Central memory CD8-positive, alpha-beta T cell (primary cell): ENCODE data around the gene CCDC194.

Source experiments
- ATAC-seq: fragments of 150-1000 bp; cut with Tn5 transposase; replicated peaks from 2 replicates; pipeline ENCODE4 v1.10.0; 2022; ENCODE audit warnings: mild to moderate bottlenecking, moderate FRiP score, moderate number of reproducible peaks; ENCODE audit not compliant: poor library complexity, severe bottlenecking; ENCODE audit errors: extremely low read depth
- DNase-seq, 2 donors: peaks; one replicate each; pipeline ENCODE4 v3.0.0; 2021; ENCODE audit warnings: low spot score in 2 of 2
- H3K27ac Mint-ChIP-seq: one replicate; pipeline ENCODE4 v1.8.0; 2022; ENCODE audit warnings: low read depth, mild to moderate bottlenecking, moderate library complexity, mixed read lengths
- H3K27me3 Mint-ChIP-seq: one replicate; pipeline ENCODE4 v1.8.0; 2022; ENCODE audit warnings: mixed read lengths
- H3K36me3 Mint-ChIP-seq: one replicate; pipeline ENCODE4 v1.8.0; 2022; ENCODE audit warnings: mild to moderate bottlenecking, moderate library complexity, mixed read lengths; ENCODE audit not compliant: insufficient read depth
- H3K4me1 Mint-ChIP-seq: one replicate; pipeline ENCODE4 v1.8.0; 2022; ENCODE audit warnings: mixed read lengths
- H3K4me3 Mint-ChIP-seq: one replicate; pipeline ENCODE4 v1.8.0; 2022; ENCODE audit warnings: mild to moderate bottlenecking, moderate library complexity, mixed read lengths
- H3K9me3 Mint-ChIP-seq: one replicate; pipeline ENCODE4 v1.8.0; 2022; ENCODE audit warnings: mixed read lengths

CCDC194 gene

DNA sequence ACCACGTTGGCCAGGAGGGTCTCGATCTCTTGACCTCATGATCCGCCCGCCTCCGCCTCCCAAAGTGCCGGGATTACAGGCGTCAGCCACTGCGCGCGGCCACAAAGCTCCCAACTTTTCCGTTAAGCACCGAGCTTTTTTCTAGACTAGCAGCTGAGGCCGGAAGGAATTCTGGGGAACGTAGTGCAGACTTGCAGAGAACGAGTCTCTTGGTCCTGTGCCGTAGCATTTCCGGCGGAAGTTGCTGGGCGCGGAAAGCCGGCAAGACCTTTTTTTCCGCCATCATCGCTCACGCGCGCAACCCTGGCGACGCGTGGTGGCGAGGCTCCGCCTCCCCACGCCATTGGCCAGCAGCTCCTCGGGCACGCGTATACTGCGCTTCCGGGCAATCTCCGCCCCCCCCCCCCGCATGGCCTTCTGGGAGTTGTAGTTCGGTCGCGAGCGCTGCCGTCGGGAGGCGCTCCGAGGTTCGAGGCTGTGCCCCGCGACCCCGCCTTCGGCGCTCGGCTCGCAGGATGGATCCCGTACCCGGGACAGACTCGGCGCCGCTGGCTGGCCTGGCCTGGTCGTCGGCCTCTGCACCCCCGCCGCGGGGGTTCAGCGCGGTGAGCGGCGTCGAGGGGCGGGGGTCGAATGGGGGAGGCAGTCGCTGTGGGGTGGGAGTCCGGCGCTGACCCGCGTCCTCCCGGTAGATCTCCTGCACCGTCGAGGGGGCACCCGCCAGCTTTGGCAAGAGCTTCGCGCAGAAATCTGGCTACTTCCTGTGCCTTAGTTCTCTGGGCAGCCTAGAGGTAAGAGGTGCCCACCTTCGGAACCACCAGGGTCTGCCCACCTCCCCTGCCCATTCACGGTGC is 25.9 kb upstream of the CCDC194 start, which contains the start of gene MVB12A:
Gene MVB12A, plus strand, starts transcription at position 427 of the 854 bp plus-strand sequence. Its CDS starts 89 bp downstream, at position 516.
- ATAC-seq, result peak; percentile 94
- H3K27ac Mint-ChIP-seq, result peak within 1 kb of the TSS; percentile 76
- H3K4me1 Mint-ChIP-seq, result peaks cover 18% of the 10 kb centered on the region
- H3K27me3 Mint-ChIP-seq, result no peaks in the 10 kb centered on the region
- H3K36me3 Mint-ChIP-seq, result peaks cover 8% of the 10 kb centered on the region
- H3K9me3 Mint-ChIP-seq, result no peaks in the 10 kb centered on the region
- peak; percentile 85 to 93 for DNase-seq
- H3K4me3 Mint-ChIP-seq, result peak within 1 kb of the TSS; percentile 87

GRCh38 chr19:17419154-17419620 is 25.2 kb upstream of the CCDC194 start:
- no peak for ATAC-seq
- DNase-seq, result no peak
- H3K4me3 Mint-ChIP-seq, result peak overlapping the region; percentile 87
- peaks cover 18% of the 10 kb centered on the region for H3K4me1 Mint-ChIP-seq
- H3K27ac Mint-ChIP-seq, result peak overlapping the region; percentile 76
- H3K36me3 Mint-ChIP-seq, result peaks cover 9% of the 10 kb centered on the region
- H3K27me3 Mint-ChIP-seq, result no peaks in the 10 kb centered on the region
- H3K9me3 Mint-ChIP-seq, result no peaks in the 10 kb centered on the region

DNA sequence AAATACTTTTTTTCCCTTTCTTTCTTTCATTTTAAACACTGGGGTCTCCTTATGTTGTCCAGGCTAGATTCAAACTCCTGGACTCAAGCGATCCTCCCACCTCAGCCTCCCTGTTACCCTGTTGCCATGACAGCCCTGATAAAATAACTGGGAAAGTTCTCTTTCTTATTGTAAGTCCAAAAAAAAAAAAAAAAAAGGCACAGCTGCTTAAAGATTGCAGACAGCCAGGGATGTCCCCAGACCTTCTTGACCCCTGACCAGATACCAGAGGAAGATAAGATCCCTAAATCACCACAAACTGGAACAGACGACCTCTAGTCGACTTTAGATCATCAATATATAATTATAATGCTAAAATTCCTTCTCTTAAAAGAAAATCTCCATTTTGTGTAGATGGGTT is 24.7 kb upstream of the CCDC194 start:
- Mint-ChIP-seq H3K4me1 (peaks cover 18% of the 10 kb centered on the region), H3K9me3 (no peaks in the 10 kb centered on the region), H3K36me3 (peaks cover 13% of the 10 kb centered on the region), H3K27me3 (no peaks in the 10 kb centered on the region), H3K27ac (no peak overlapping the region), H3K4me3 (peak overlapping the region; percentile 87)
- DNase-seq (no peak), ATAC-seq (no peak)

DNA sequence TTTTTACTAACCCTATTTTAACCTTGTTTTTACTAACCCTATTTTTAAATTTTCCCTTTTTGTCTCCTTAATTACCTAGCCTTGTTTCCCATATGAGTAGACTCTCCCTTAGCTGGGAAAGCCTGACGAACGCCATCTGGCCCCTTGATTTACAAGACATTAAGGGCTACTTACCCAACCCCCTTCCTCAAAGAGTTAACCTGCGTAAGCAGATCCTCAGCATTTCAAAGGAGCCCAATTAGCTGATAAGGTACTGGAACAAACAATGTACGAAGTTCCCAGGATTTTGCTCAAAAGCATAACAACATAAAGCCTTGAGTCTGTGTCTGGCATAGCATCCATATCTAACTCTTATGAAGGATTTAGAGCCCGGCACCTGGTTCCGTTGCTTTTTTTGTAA is 21.1 kb upstream of the CCDC194 start:
- DNase-seq (no peak), ATAC-seq (no peak)
- no peaks in the 10 kb centered on the region for H3K9me3 Mint-ChIP-seq
- no peak overlapping the region for H3K4me3 Mint-ChIP-seq
- no peaks in the 10 kb centered on the region for H3K27me3 Mint-ChIP-seq
- peaks cover 26% of the 10 kb centered on the region for H3K36me3 Mint-ChIP-seq
- H3K27ac Mint-ChIP-seq, result no peak overlapping the region
- H3K4me1 Mint-ChIP-seq, result peaks cover 21% of the 10 kb centered on the region

DNA sequence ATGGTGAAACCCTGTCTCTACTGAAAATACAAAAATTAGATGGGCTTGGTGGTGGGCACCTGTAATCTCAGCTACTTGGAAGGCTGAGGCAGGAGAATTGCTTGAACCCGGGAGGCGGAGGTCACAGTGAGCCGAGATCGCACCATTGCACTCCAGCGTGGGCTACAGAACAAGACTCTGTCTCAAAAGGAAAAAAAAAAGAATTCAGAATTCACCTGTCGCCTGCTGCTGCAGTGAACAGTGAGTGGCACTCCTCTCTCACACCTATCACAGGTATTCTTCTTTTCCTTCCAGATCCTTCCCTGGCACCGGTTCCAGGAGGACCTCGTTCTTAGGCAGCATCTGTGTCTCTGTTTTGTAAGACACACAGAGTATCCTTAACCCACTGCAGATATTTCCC is 20.1 kb upstream of the CCDC194 start:
- Mint-ChIP-seq H3K36me3 (peaks cover 25% of the 10 kb centered on the region), H3K27me3 (no peaks in the 10 kb centered on the region), H3K27ac (no peak overlapping the region), H3K9me3 (no peaks in the 10 kb centered on the region), H3K4me1 (peaks cover 17% of the 10 kb centered on the region), H3K4me3 (no peak overlapping the region)
- DNase-seq (no peak), ATAC-seq (no peak)

DNA sequence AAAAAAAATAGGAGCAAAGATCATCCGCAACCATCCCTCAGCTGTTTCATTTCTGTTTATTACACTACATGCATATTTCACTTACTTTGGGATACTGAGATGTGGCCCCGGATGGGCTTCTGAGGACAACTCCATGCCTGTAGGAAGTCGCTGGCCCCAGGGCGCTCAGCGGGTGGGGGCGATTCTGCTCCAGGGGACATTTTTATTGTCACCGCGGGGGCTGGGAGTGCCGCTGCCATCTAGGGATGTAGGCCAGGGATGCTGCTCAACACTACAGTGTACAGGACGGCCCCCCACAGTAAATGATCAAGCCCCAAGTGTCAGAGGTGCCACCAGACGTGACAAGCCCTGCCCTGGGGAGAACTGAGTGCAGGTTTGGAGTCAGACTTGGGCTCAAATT is 17.8 kb upstream of the CCDC194 start:
- DNase-seq, result no peak
- Mint-ChIP-seq H3K9me3 (no peaks in the 10 kb centered on the region), H3K27ac (no peak overlapping the region), H3K27me3 (no peaks in the 10 kb centered on the region), H3K4me1 (peaks cover 26% of the 10 kb centered on the region), H3K4me3 (no peak overlapping the region), H3K36me3 (peaks cover 26% of the 10 kb centered on the region)
- no peak for ATAC-seq

GRCh38 chr19:17409990-17410389 is 16.0 kb upstream of the CCDC194 start:
- no peak for ATAC-seq
- peaks cover 40% of the 10 kb centered on the region for H3K4me1 Mint-ChIP-seq
- no peak overlapping the region for H3K27ac Mint-ChIP-seq
- H3K9me3 Mint-ChIP-seq, result no peaks in the 10 kb centered on the region
- H3K4me3 Mint-ChIP-seq, result no peak overlapping the region
- H3K36me3 Mint-ChIP-seq, result peaks cover 26% of the 10 kb centered on the region
- H3K27me3 Mint-ChIP-seq, result no peaks in the 10 kb centered on the region
- no peak for DNase-seq

DNA sequence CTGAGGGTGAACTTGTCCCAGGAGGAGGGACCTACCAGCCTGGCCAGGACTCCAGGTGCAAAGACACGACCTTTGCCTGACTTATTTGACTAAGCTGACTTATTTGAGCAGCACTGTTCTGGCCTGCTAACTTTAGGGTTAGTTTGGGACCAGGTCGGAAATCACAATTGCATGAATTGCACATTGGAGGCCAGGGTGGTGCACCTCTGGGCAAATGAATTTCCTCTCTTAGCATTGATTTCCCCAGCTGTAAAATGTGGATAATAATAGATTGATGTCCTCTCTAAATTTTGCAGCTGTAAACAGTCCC is 12.8 kb upstream of the CCDC194 start:
- DNase-seq, result no peak
- peak overlapping the region; percentile 89 for H3K4me3 Mint-ChIP-seq
- H3K27me3 Mint-ChIP-seq, result no peaks in the 10 kb centered on the region
- H3K36me3 Mint-ChIP-seq, result peaks cover 28% of the 10 kb centered on the region
- H3K27ac Mint-ChIP-seq, result peak overlapping the region; percentile 89
- ATAC-seq, result no peak
- H3K4me1 Mint-ChIP-seq, result peaks cover 44% of the 10 kb centered on the region
- no peaks in the 10 kb centered on the region for H3K9me3 Mint-ChIP-seq

GRCh38 chr19:17406046-17406886 is 12.3 kb upstream of the CCDC194 start:
- DNase-seq (no peak), ATAC-seq (peak; percentile 15)
- Mint-ChIP-seq H3K4me3 (peak overlapping the region; percentile 89), H3K27ac (peak overlapping the region; percentile 89), H3K36me3 (peaks cover 27% of the 10 kb centered on the region), H3K27me3 (no peaks in the 10 kb centered on the region), H3K9me3 (no peaks in the 10 kb centered on the region), H3K4me1 (peaks cover 44% of the 10 kb centered on the region)

GRCh38 chr19:17405250-17406045 is 11.5 kb upstream of the CCDC194 start, which contains the start of gene BST2:
TSS of gene BST2 (minus strand) at chr19:17405630. CDS start at chr19:17405575, 55 bp downstream.
- Mint-ChIP-seq H3K27me3 (no peaks in the 10 kb centered on the region), H3K36me3 (peaks cover 27% of the 10 kb centered on the region), H3K27ac (peak within 1 kb of the TSS; percentile 89), H3K9me3 (no peaks in the 10 kb centered on the region), H3K4me1 (peaks cover 44% of the 10 kb centered on the region), H3K4me3 (peak within 1 kb of the TSS; percentile 89)
- peak in 1 of 2 donors; percentile 28 for DNase-seq
- ATAC-seq, result peak; percentile 89

- peaks cover 27% of the 10 kb centered on the region for H3K36me3 Mint-ChIP-seq
- no peak for ATAC-seq
Measured at GRCh38 chr19:17404621-17405249, 10.7 kb upstream of the CCDC194 start.

GRCh38 chr19:17404015-17404414 is 10.0 kb upstream of the CCDC194 start:
- no peak for DNase-seq
- Mint-ChIP-seq H3K27ac (peak overlapping the region; percentile 54), H3K9me3 (no peaks in the 10 kb centered on the region), H3K4me1 (peaks cover 44% of the 10 kb centered on the region), H3K4me3 (peak overlapping the region; percentile 89), H3K27me3 (no peaks in the 10 kb centered on the region), H3K36me3 (peaks cover 27% of the 10 kb centered on the region)
- no peak for ATAC-seq

More at GRCh38 chr19:17404621-17405249, 10.7 kb upstream of the CCDC194 start:
- peak overlapping the region; percentile 89 for H3K27ac Mint-ChIP-seq
- no peaks in the 10 kb centered on the region for H3K27me3 Mint-ChIP-seq
- H3K4me1 Mint-ChIP-seq, result peaks cover 44% of the 10 kb centered on the region
- H3K9me3 Mint-ChIP-seq, result no peaks in the 10 kb centered on the region
- H3K4me3 Mint-ChIP-seq, result peak overlapping the region; percentile 89
- DNase-seq, result no peak
